Occipital lobe (tissue), 2 donors: ENCODE results near the gene PRR35. TPM values are rescaled to one million over a fixed set of nuclear protein-coding genes. Genes with fewer than 3 reads are reported as not detected.

Experiments
- DNase-seq: peaks from one replicate; lab custom pipeline; 2025; lab: John Stamatoyannopoulos, UW
- total RNA-seq: library from RNA; depleted of rRNA; stranded (reverse); fragments of >200 nt; gene quantifications from one replicate; pipeline ENCODE4 v1.2.3, GENCODE V29; 2014

Gene PRR35
- total RNA-seq, 1 donor from 2014 or later = not detected

- no peak for DNase-seq
These were observed 18.2 kb downstream of the PRR35 start for GRCh38 chr16:578232-578869.

GRCh38 chr16:578870-579405 lies 18.7 kb downstream of the PRR35 start:
- no peak for DNase-seq

- no peak for DNase-seq
These were observed 20.1 kb downstream of the PRR35 start for GRCh38 chr16:580141-580945.

DNA sequence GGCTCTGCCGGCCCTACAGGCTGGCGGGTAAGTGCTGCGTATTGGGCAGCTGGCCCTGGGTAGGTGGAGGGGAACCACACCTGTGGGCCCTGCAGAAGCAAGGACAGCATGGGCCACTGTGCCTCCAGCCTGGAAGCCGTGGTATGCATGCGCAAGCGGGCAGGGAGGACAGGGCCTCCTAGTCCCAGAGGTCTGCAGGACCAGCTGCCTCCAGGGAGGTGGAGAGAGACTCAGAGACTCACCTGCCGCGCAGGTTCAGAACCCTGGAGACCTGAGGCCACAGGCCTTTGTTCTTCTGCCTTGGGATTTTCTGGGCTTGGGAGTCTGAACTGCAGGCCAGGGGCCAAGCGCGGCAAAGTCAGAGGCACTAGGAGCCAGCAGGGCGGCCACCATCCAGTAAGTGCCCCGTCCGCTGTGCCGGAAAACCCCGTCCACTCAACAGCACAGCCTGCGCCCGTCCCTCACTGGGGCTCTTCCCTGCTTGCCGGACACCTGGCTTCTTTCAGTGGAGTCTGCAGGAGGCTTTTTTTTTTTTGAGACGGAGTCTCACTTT lies 20.8 kb downstream of the PRR35 start:
- no peak for DNase-seq

DNA sequence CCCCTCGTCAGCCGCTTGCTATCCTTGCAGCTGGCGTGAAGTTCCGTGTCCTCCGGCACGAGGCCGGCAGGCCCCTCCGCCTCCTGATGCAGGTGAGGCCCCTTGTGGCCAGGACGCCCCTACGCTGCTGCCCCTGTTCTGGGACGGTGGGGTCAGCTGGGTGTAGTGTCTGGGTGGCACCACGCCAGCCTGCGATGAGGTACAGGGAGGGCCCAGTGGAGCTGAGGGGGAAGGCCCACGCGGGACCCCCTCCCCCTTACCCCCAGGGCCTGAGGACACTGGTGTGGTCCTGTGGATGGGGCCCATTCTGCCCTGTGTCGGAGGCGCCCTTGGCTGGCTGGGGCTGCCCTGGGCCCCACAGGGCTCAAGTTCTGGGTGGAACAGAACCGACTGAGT lies 22.0 kb downstream of the PRR35 start:
- DNase-seq = no peak

DNA sequence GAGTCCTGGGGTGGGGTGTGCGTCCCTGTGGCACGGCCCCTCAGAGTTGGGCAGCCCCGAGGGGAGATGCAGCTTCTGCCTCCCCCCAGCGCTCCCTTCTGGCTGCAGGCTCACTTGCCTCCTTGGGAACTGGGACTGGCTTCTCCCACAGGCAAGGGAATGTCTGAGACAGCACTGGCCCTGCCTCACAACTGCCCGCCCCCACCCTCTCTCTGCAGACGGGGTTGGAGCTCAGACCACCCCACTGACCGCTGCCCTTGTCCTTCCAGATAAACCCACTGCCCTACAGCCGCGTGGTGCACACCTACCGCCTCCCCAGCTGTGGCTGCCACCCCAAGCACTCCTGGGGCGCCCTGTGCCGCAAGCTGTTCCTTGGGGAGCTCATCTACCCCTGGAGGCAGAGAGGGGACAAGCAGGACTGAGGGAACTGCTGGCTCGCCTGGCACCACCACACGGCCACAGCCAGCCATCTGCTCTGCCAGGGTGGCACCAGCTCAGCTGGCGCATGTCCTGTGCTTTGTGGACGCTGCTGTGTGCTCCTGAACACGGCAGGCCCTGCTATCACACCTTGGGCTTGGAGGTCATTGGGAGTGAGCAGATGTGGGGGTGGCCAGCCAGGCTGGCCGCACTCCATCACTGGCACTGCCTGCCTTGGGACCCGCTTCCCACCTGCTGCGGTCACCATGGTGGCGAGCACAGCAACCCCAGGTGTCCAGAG lies 22.6 kb downstream of the PRR35 start:
- peak; percentile 32 for DNase-seq

DNA sequence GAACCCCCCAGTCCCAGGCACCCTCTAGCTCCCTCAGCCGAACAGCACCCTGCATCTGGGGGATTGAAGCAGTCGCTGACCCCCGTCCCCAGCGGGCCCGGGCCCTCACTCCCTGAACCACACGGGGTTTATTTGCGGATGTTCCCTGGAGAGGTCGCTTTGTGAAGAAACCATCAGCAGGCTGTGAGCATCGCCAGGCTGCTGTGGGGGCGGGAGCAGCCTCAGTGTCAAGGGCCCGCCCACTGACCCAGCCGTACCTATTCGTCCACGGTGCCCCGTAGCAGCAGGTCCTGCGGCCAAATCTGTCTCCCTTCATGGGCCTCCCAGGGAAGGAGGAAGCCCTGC lies 23.2 kb downstream of the PRR35 start:
- DNase-seq = no peak

- DNase-seq = peak; percentile 53
These were observed 23.8 kb downstream of the PRR35 start for GRCh38 chr16:583815-584591.

DNA sequence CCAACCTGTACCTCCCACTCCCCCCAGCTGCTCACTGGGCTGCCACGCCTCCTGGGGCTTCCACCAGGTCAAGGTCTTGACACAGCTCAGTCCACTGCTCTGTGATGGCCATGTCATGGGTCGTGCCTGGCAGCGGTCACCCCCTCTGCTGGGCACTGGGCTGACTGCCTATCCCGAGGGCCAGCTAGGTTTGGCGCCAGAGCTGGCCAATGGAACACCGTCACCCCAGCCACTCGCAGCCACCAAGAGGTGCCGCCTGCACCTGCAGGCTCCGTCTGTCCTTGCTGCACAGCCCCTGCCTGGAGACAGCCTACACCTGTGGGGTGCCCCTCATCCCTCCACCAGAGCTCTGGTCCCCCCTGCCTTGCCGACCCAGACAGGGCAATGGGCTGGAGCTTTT lies 25.2 kb downstream of the PRR35 start:
- no peak for DNase-seq

- DNase-seq = no peak
These were observed 26.0 kb downstream of the PRR35 start for GRCh38 chr16:586047-586644.

DNA sequence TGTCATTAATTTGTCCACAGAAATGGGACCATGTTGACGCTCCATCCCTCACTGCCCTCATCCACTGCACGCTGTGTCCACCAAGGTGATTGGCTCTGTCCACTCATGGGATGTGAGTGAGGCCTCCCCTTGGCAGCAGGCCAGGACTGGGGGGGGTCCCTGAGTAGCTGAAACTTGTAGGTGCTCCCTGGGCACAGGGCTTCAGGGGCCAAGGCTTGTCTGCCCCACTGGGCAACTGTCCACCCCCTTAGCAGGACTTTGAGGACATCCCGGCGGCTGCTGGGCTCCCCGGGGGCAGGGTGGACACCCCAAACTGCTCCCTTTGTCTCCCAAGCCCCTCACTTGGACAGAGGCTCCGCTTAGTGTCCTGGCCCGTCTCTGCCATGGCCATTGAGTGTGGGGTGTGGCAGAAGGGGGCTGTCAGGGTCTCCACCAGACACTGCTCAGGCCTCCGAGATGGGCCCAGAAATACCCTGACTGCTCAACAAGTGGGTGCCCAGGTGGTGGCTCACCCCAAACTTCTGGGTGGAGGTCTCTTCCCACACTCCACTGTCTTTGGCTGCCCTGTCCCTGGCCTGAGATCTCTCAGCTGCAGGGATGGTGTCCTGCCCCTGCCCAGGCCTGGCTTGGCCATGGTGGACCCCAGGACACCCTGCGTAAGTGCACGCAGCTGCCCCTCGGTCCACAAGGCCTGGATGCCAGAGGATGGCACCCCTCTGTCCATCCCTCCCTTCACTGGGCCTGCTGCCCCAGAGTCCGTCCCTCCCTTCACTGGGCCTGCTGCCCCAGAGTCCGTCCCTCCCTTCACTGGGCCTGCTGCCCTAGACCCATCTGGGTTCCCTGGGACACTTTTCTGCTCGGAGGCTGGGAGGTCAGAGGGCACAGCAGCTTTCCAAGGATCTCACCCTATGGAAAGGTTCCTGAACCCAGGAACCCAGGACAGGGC lies 26.7 kb downstream of the PRR35 start:
- DNase-seq = no peak

GRCh38 chr16:588639-588888 lies 28.4 kb downstream of the PRR35 start:
- no peak for DNase-seq

GRCh38 chr16:588889-589657 lies 28.9 kb downstream of the PRR35 start:
- peak; percentile 99 for DNase-seq

- peak; percentile 99 for DNase-seq
These were observed 29.5 kb downstream of the PRR35 start, which contains the start of gene RAB40C for GRCh38 chr16:589658-590187. RAB40C (plus strand) TSS chr16:590066; CDS start chr16:590292, 226 bp downstream.

DNA sequence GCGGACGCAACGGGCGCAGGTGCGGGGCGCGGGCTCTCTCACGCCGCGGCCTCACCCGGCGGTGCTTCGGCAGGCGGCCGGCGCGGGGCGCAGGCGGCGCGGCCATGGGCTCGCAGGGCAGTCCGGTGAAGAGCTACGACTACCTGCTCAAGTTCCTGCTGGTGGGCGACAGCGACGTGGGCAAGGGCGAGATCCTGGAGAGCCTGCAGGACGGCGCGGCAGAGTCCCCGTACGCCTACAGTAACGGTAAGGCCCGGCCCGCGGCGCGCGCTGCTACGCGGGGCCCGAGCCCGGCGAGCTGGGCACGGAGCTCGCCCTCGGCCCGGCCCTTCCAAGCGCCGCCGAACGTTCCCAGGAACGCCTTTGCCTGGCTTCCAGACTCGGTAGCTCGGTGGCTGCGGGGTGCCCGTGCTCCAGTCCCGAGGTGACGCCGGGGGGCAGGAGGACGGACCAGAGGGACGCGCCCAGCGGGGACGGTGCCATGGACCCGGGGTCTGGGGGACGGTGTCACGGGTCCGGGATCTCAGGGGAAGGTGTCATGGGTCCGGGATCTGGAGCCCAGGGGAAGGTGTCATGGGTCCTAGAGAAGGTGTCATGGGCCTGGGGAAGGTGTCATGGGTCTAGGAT lies 30.1 kb downstream of the PRR35 start:
- DNase-seq = no peak

DNA sequence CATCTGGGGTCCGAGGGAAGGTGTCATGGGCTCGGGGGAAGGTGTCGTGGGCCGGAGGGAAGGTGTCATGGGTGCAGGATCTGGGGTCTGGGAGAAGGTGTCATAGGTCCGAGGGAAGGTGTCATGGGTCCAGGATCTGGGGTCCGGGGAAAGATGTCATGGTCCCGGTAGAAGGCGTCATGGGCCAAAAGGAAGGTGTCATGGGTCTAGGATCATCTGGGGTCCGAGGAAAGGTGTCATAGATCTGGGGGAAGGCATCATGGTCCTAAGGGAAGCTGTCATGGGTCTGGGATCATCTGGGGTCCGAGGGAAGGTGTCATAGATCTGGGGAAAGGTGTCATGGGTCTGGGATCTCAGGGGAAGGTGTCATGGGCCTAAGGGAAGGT lies 30.6 kb downstream of the PRR35 start:
- no peak for DNase-seq

- DNase-seq = no peak
These were observed 31.0 kb downstream of the PRR35 start for GRCh38 chr16:591231-591630.

- DNase-seq = no peak
These were observed 31.8 kb downstream of the PRR35 start for GRCh38 chr16:591892-592517.
